HepG2 (cell line): ENCODE data around the gene BLMH. TPM values are rescaled to one million over a fixed set of nuclear protein-coding genes. Genes with fewer than 3 reads are reported as not detected.

Experiments
- BRD4 ChIP-seq: sonication (generic); formaldehyde crosslinking; IDR thresholded peaks from 2 replicates; pipeline ENCODE4 v1.4.0; 2020; ENCODE audit warnings: missing genetic modification reagents
- KLF9 ChIP-seq: IDR thresholded peaks from 2 replicates; pipeline ENCODE4 v1.6.1; 2016; ENCODE audit warnings: low read depth
- PAX8 ChIP-seq: sonication (generic); formaldehyde crosslinking; IDR thresholded peaks from 2 replicates; pipeline ENCODE4 v1.8.0; 2022; ENCODE audit warnings: mild to moderate bottlenecking, missing genetic modification reagents, borderline replicate concordance
- SETDB1 ChIP-seq: sonication (generic); formaldehyde crosslinking; IDR thresholded peaks from 2 replicates; pipeline ENCODE4 v1.5.1; 2020; ENCODE audit warnings: missing genetic modification reagents, mild to moderate bottlenecking, borderline replicate concordance
- SNRNP70 ChIP-seq: fragments of 200-400 bp; formaldehyde crosslinking; IDR thresholded peaks from 2 replicates; pipeline ENCODE4 v1.6.1; 2017; ENCODE audit warnings: mild to moderate bottlenecking, low read depth, low read length, moderate library complexity
- TP53 ChIP-seq: sonication (generic); formaldehyde crosslinking; conservative IDR thresholded peaks from 2 replicates; pipeline ENCODE4 v1.4.0; 2020; ENCODE audit warnings: missing genetic modification reagents
- YEATS4 ChIP-seq: sonication (generic); formaldehyde crosslinking; IDR thresholded peaks from 2 replicates; pipeline ENCODE4 v1.4.0; 2020; ENCODE audit warnings: missing genetic modification reagents, borderline replicate concordance
- ZNF143 ChIP-seq: sonication (generic); formaldehyde crosslinking; IDR thresholded peaks from 2 replicates; pipeline ENCODE4 v1.4.0; 2020; ENCODE audit warnings: missing genetic modification reagents
- ZNF337 ChIP-seq: sonication (generic); formaldehyde crosslinking; IDR thresholded peaks from 2 replicates; pipeline ENCODE4 v1.5.1; 2020; ENCODE audit warnings: missing genetic modification reagents, low read depth, mild to moderate bottlenecking, borderline replicate concordance
- ZNF432 ChIP-seq: sonication (generic); formaldehyde crosslinking; IDR thresholded peaks from 2 replicates; pipeline ENCODE4 v1.5.0; 2020; ENCODE audit warnings: missing genetic modification reagents, mild to moderate bottlenecking, borderline replicate concordance
- ZNF605 ChIP-seq: sonication (generic); formaldehyde crosslinking; IDR thresholded peaks from 2 replicates; pipeline ENCODE4 v1.8.0; 2022; ENCODE audit warnings: mild to moderate bottlenecking, missing genetic modification reagents
- ZNF839 ChIP-seq: sonication (generic); formaldehyde crosslinking; IDR thresholded peaks from 2 replicates; pipeline ENCODE4 v1.4.0; 2020; ENCODE audit warnings: missing genetic modification reagents, mild to moderate bottlenecking, borderline replicate concordance
- polyA plus RNA-seq, 8 experiments: library from polyadenylated mRNA; depleted of rRNA in 3 of 8; stranded (reverse) in 7 of 8; unstranded in 1 of 8; fragments of >200 nt; fragmentation: Illumina TruSeq in 4 of 8; extraction: Trizol in 4 of 8; gene quantifications; 2 replicates each; pipeline versions ENCODE4 v1.2.1 to v1.2.3, GENCODE V29; 2011 to 2016; ENCODE audit warnings: low read depth in 4 of 8, missing spikeins in 1 of 8, mixed read lengths in 1 of 8; ENCODE audit not compliant: insufficient read depth in 1 of 8
- total RNA-seq, 5 experiments: library from RNA; depleted of rRNA; stranded (reverse); fragments of >200 nt; fragmentation: Illumina TruSeq; extraction: Trizol; gene quantifications; 2 replicates each; pipeline ENCODE4 v1.2.3, GENCODE V29; 2016; ENCODE audit warnings: low read depth in 1 of 5
- TF ChIP-seq, protein P1 (sequence below): sonication (generic); formaldehyde crosslinking; IDR thresholded peaks from 2 replicates; pipeline ENCODE4 v1.8.0; 2022; ENCODE audit warnings: mild to moderate bottlenecking, missing genetic modification reagents, moderate library complexity
- TF ChIP-seq, protein P2 (sequence below): sonication (generic); formaldehyde crosslinking; IDR thresholded peaks from 2 replicates; pipeline ENCODE4 v1.4.0; 2020; ENCODE audit warnings: missing genetic modification reagents
- TF ChIP-seq, protein P3 (sequence below): sonication (generic); formaldehyde crosslinking; IDR thresholded peaks from 2 replicates; pipeline ENCODE4 v1.4.0; 2020; ENCODE audit warnings: missing genetic modification reagents, mild to moderate bottlenecking, borderline replicate concordance

The BLMH gene
- total and polyA plus RNA-seq, 2 of the 13 experiments (the other 11 are each of a cell fraction or from before 2014, with no cell fraction given): 12.1 to 41.0 TPM

DNA sequence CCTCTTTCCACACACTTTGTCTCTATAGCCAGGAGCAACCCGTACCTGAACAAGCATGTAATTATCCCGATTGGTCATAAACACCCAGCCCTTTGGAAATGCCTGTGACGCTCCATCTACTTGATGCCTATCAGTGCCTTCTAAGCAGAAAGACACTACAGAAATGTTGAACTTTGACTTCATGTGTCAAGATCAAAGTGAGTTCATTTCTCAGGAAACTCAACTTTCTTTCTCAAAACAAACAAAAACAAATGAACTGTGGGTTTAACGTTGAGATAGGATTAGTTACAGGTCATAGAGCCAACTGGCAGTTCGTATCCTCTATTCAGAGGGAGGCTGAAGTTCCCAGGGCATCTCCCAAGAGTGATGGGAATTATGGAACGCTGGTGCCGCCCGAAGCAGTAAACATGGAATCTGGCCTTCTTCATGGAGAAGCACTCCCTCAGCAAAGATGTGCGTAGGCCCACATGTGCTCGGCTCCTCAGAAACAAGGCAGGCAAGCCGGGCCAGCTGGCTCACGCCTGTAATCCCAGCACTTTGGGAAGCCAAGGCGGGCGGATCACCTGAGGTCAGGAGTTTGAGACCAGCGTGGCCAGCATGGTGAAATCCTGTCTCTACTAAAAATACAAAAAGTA is 65.7 kb downstream of the BLMH start (continued):
- TF ChIP-seq, protein P1, sequence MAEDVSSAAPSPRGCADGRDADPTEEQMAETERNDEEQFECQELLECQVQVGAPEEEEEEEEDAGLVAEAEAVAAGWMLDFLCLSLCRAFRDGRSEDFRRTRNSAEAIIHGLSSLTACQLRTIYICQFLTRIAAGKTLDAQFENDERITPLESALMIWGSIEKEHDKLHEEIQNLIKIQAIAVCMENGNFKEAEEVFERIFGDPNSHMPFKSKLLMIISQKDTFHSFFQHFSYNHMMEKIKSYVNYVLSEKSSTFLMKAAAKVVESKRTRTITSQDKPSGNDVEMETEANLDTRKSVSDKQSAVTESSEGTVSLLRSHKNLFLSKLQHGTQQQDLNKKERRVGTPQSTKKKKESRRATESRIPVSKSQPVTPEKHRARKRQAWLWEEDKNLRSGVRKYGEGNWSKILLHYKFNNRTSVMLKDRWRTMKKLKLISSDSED (CRISPR knock-in tag): no peak
- TF ChIP-seq PAX8 (CRISPR knock-in tag) (no peak), ZNF605 (CRISPR knock-in tag) (no peak), YEATS4 (CRISPR knock-in tag) (0 out of 2 replicates have a peak, but pooled peaks have one; percentile 23), ZNF143 (CRISPR knock-in tag) (no peak), ZNF432 (CRISPR knock-in tag) (no peak), SETDB1 (CRISPR knock-in tag) (no peak), KLF9 (CRISPR knock-in tag) (no peak), SNRNP70 (no peak), ZNF337 (CRISPR knock-in tag) (no peak), BRD4 (CRISPR knock-in tag) (no peak), ZNF839 (CRISPR knock-in tag) (no peak), TP53 (CRISPR knock-in tag) (no peak)
- TF ChIP-seq, protein P2, sequence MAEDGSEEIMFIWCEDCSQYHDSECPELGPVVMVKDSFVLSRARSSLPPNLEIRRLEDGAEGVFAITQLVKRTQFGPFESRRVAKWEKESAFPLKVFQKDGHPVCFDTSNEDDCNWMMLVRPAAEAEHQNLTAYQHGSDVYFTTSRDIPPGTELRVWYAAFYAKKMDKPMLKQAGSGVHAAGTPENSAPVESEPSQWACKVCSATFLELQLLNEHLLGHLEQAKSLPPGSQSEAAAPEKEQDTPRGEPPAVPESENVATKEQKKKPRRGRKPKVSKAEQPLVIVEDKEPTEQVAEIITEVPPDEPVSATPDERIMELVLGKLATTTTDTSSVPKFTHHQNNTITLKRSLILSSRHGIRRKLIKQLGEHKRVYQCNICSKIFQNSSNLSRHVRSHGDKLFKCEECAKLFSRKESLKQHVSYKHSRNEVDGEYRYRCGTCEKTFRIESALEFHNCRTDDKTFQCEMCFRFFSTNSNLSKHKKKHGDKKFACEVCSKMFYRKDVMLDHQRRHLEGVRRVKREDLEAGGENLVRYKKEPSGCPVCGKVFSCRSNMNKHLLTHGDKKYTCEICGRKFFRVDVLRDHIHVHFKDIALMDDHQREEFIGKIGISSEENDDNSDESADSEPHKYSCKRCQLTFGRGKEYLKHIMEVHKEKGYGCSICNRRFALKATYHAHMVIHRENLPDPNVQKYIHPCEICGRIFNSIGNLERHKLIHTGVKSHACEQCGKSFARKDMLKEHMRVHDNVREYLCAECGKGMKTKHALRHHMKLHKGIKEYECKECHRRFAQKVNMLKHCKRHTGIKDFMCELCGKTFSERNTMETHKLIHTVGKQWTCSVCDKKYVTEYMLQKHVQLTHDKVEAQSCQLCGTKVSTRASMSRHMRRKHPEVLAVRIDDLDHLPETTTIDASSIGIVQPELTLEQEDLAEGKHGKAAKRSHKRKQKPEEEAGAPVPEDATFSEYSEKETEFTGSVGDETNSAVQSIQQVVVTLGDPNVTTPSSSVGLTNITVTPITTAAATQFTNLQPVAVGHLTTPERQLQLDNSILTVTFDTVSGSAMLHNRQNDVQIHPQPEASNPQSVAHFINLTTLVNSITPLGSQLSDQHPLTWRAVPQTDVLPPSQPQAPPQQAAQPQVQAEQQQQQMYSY (CRISPR knock-in tag): no peak
- TF ChIP-seq, protein P3, sequence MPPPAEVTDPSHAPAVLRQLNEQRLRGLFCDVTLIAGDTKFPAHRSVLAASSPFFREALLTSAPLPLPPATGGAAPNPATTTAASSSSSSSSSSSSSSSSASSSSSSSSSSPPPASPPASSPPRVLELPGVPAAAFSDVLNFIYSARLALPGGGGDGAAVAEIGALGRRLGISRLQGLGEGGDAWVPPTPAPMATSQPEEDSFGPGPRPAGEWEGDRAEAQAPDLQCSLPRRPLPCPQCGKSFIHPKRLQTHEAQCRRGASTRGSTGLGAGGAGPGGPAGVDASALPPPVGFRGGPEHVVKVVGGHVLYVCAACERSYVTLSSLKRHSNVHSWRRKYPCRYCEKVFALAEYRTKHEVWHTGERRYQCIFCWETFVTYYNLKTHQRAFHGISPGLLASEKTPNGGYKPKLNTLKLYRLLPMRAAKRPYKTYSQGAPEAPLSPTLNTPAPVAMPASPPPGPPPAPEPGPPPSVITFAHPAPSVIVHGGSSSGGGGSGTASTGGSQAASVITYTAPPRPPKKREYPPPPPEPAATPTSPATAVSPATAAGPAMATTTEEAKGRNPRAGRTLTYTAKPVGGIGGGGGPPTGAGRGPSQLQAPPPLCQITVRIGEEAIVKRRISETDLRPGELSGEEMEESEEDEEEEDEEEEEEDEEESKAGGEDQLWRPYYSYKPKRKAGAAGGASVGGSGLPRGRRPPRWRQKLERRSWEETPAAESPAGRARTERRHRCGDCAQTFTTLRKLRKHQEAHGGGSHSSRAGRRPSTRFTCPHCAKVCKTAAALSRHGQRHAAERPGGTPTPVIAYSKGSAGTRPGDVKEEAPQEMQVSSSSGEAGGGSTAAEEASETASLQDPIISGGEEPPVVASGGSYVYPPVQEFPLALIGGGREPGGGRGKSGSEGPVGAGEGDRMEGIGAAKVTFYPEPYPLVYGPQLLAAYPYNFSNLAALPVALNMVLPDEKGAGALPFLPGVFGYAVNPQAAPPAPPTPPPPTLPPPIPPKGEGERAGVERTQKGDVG (CRISPR knock-in tag): no peak
